GM12891 (cell line): Measurements from ENCODE around the gene PROSER3.

Experiments used
- PAX5 ChIP-seq: IDR thresholded peaks from 2 replicates; pipeline ENCODE4 v1.6.1; 2011; ENCODE audit warnings: low read length, moderate library complexity, mild to moderate bottlenecking; ENCODE audit not compliant: insufficient read depth, severe bottlenecking
- POLR2A ChIP-seq: IDR thresholded peaks from 2 replicates; pipeline ENCODE4 v1.6.1; 2011; ENCODE audit warnings: low read depth, low read length, control low read depth
- TAF1 ChIP-seq: IDR thresholded peaks from 2 replicates; pipeline ENCODE4 v1.6.1; 2011; ENCODE audit warnings: low read depth, low read length, control low read depth

GRCh38 chr19:35792888-35793287 is 34.9 kb downstream of the PROSER3 start:
- TF ChIP-seq POLR2A (no peak), TAF1 (no peak), PAX5 (no peak)
